ENCODE data around the gene OR2A25.

OR2A25 gene

DNA sequence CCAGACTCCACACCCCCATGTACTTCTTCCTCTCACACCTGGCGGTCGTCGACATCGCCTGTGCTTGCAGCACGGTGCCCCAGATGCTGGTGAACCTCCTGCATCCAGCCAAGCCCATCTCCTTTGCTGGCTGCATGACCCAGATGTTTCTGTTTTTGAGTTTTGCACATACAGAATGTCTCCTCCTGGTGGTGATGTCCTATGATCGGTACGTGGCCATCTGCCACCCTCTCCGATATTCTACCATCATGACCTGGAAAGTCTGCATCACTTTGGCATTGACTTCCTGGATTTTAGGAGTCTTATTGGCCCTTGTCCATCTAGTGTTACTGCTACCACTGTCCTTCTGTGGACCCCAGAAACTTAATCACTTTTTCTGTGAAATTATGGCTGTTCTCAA is 4.8 kb downstream of the OR2A25 start:
- no peak for DNase-seq (ENCODE audit: low read depth)

DNA sequence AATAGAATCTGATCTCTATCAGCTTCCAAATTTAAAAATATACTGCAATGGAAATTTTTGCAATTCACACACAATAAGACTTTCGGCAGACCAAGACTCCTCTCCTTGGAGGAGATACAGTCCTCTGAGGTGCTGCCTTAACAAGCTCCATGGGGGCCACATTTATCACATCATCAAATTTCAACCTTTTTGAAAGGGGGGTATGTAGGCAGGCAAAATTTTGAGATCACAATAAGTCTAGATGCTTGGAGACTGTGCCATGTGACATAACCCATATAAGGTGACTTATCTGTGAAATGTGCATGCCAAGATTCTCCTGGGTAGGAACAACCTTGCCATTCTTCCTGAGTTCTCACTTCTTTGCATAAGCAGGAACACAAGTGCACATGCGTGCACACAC is 16.4 kb downstream of the OR2A25 start, which contains the start of gene OR2A12:
OR2A12 (plus strand) TSS at position 301 of the 400 bp plus-strand sequence. CDS start 8,830 bp downstream, outside the sequence.
- no peak for DNase-seq (ENCODE audit: low read depth)

GRCh38 chr7:144086730-144087129 is 17.1 kb downstream of the OR2A25 start:
- no peak for DNase-seq (ENCODE audit: low read depth)

GRCh38 chr7:144087230-144087629 is 17.6 kb downstream of the OR2A25 start:
- DNase-seq (ENCODE audit: low read depth), result no peak

GRCh38 chr7:144090667-144091066 is 21.1 kb downstream of the OR2A25 start:
- DNase-seq (ENCODE audit: low read depth), result no peak

- DNase-seq (ENCODE audit: low read depth), result no peak
These were observed 29.2 kb downstream of the OR2A25 start for GRCh38 chr7:144098776-144099175.

GRCh38 chr7:144100607-144101006 is 31.0 kb downstream of the OR2A25 start:
- DNase-seq (ENCODE audit: low read depth), result no peak

- DNase-seq (ENCODE audit: low read depth), result no peak
These were observed 32.4 kb downstream of the OR2A25 start for GRCh38 chr7:144102041-144102440.

DNA sequence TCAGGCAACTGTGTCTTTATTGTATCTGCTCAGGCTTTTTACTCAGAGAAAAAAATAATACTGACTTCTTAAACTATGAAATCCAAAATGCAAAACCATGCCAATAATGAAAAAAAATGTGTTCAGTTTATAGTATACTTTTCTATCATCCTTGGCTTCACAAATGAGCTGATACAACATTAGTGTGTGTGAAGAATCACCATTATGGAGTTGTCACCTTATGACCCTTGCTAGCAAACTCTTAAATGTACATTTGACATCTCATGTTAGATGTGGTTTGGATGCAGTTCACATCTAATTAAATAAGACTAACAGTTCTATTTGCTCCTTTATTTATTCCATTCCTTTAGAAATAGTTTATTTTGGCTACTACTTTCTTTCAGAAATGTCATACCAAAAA is 35.6 kb downstream of the OR2A25 start:
- DNase-seq (ENCODE audit: low read depth), result no peak

- DNase-seq (ENCODE audit: low read depth), result no peak
These were observed 39.7 kb downstream of the OR2A25 start, which contains the start of gene OR2A2 for GRCh38 chr7:144109283-144109682. Gene OR2A2, plus strand, starts transcription at chr7:144109583. Its CDS starts 0 bp downstream, at chr7:144109583.

- DNase-seq (ENCODE audit: low read depth), result no peak
These were observed 40.7 kb downstream of the OR2A25 start for GRCh38 chr7:144110272-144110671.

DNA sequence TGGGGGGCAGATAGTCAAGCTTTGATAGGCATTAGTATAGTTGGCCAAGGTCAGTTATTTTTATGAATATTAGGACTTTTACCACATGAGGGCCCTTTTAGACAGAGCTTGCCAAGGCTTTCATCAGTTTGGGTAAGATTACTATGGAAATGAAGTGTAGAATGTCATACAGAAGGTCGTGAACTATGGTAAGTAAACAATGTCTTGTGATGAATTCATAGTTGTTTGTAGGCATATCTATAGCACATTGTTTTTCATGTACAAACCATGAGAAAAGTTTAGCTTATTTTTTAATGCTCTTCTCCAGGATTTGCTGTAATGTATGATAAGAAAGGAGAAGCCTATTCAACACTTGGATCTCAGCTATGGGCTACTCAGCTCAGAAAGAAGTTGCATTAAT is 44.0 kb downstream of the OR2A25 start:
- DNase-seq (ENCODE audit: low read depth), result no peak

DNA sequence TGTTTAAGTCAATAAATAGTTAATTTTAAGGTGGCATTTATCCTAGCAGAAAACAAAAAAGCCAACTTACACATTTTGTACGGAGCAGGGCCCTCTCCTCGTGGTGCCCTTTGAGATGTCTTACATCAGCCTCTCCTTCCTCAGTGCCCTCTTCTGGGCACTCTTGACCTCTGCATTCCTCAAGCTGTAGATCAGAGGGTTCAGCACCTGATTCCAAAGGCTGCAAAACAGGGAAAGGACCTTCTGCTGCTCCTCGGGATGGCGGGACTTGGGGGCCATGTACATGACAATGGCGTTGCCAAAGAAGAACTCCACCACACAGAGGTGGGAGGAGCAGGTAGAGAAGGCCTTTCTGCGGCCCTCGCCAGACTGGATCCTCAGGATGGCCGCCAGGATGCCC is 48.7 kb downstream of the OR2A25 start:
- DNase-seq (ENCODE audit: low read depth), result no peak

- DNase-seq (ENCODE audit: low read depth), result no peak
These were observed 53.3 kb downstream of the OR2A25 start, which contains the start of gene OR2A14 for GRCh38 chr7:144122876-144123275. Gene OR2A14, plus strand, starts transcription at chr7:144123176. Its CDS starts 5,937 bp downstream, at chr7:144129113.
